Activated effector memory CD4-positive, alpha-beta T cell treated with anti-CD3 and anti-CD28 coated beads, Interleukin-2, amount 50 U/mL, for 16 hours (primary cell): Measurements from ENCODE around the gene EEF1AKMT3.

Experiments used
- DNase-seq: peaks from one replicate; pipeline ENCODE4 v3.0.0-alpha.2; 2020

Gene EEF1AKMT3

DNA sequence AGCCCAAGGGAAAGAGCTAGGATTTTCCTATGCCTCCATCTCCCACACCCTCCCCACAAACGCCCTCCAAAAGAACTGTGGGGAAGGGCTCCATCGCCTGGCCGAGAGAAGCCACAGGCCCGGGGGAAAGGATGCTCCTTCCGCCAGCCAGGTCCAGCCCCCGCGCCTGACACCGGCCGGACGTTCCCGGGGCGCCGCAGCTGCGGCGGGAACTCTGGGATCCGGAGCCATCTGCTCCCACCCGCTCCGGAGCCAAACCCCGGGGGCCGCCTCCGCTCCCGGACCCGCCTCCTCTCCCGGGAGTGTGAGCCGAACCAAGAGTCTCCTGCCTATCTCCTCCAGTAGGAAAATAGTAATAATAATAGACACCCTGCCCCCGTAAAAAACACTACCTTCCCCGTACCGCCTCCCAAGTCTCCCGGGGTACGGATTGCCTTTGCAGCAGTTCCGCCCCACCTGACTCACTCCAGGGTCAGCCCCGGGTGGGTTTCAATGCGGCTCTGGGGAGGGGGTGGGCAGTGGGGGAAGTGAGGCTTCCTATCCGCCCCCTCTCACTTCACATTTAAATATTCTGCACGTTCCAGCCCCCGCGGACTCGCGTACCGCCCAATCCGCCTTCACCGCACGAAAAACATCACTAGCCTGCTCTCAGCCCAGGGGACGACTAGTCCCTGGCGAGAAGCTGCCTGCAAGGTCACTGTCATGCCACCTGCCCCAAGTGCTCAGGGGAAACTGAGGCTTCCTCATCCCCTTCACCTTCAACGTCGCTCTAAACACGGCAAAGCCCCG lies 36.3 kb upstream of the EEF1AKMT3 start:
- DNase-seq, result no peak

DNA sequence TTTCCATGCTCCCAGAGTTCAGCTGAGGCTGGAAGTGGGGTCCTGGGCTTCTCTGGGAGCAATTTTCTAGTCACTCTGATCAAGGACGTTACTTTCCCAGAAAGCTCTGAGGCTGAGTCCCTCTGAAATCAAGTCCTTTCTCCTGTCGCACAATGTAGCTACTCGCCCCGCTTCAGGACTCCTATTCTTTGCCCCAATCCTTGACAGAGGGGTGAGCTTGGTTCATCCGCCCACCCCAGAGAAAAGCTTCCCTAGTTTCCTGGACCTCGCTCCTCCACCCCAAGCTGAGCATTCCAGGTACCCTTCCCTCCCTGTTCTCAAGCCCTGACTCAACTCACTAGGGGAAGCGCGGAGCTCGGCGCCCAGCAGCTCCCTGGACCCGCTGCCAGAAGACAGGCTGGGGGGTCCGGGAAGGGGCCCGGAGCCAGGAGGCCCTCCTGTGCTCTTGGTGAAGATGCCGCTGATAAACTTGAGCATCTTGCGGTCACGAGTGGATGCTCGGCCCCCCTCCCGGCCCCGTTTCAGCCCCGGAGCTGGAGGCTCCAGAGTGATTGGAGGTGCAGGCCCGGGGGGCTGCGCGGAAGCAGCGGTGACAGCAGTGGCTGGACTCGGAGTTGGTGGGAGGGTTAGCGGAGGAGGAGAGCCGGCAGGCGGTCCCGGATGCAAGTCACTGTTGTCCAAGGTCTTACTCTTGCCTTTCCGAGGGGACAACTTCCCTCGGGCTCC lies 35.5 kb upstream of the EEF1AKMT3 start:
- no peak for DNase-seq

DNA sequence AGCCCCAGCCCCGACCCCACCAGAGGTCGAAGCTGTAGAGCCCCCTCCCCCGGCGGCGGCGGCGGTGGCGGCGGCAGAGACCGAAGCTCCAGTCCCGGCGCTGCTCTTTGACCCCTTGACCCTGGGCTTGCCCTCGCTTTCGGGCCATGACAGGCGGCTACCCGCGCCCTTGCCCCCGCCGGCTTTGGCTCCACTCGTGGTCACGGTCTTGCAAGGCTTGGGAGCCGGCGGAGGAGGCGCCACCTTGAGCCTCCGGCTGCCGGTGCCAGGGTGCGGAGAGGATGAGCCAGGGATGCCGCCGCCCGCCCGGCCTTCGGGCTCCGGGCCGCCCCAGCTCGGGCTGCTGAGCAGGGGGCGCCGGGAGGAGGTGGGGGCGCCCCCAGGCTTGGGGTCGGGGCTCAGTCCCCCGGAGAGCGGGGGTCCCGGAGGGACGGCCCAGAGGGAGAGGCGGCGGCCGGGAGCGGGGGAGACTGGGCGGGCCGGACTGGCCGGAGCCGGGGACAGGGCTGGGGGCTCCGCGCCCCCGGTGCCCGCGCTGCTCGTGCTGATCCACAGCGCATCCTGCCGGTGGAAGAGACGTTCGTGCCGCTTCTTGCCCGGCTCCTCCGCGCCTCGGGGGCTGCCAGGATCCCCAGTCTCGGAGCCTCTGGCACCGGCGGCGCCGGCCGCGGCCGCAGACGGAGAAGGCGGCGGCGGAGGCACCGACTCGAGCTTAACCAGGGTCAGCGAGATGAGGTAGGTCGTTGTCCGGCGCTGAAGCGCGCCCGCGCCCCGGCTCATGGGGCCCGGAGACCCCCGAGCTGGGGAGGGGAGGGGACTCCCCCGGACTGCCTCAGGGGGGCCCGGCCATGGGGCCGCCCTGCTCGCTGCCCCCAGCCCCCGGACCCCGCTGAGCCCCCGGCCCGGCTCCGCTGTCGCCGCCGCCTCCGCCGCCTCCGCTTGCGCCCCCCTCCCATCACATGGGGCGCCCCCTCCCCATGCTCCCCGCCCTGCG lies 34.6 kb upstream of the EEF1AKMT3 start:
- DNase-seq, result no peak

GRCh38 chr12:57738661-57739237 lies 33.7 kb upstream of the EEF1AKMT3 start, which contains the start of gene AGAP2:
Gene AGAP2 (minus strand): TSS chr12:57738742. CDS start chr12:57738246, 496 bp downstream.
- DNase-seq, result no peak

DNA sequence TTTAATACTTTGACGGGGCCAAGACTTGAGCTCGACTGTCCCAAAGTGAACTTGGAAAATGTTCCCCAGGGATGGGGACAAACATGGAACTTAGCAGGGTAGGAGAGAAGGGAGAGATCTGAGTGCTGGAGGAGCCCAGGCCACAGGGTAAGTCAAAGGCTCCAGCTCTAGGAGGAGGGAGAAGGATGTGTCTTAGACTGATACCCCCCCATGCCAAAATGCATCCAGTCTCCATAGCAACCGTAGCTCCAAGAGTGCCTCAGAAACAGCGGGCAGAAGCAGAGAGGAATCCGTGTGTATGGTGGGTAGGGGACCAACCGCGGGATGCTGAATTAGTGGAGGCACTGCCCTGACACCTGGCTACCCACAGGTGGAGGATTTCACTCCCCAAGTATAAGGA lies 33.0 kb upstream of the EEF1AKMT3 start:
- DNase-seq, result no peak

- DNase-seq, result no peak
Measured at GRCh38 chr12:57739914-57740538, 32.4 kb upstream of the EEF1AKMT3 start.

- peak; percentile 92 for DNase-seq
Measured at GRCh38 chr12:57740656-57741412, 31.6 kb upstream of the EEF1AKMT3 start.

- DNase-seq, result no peak
Measured at GRCh38 chr12:57741413-57741789, 31.0 kb upstream of the EEF1AKMT3 start.

DNA sequence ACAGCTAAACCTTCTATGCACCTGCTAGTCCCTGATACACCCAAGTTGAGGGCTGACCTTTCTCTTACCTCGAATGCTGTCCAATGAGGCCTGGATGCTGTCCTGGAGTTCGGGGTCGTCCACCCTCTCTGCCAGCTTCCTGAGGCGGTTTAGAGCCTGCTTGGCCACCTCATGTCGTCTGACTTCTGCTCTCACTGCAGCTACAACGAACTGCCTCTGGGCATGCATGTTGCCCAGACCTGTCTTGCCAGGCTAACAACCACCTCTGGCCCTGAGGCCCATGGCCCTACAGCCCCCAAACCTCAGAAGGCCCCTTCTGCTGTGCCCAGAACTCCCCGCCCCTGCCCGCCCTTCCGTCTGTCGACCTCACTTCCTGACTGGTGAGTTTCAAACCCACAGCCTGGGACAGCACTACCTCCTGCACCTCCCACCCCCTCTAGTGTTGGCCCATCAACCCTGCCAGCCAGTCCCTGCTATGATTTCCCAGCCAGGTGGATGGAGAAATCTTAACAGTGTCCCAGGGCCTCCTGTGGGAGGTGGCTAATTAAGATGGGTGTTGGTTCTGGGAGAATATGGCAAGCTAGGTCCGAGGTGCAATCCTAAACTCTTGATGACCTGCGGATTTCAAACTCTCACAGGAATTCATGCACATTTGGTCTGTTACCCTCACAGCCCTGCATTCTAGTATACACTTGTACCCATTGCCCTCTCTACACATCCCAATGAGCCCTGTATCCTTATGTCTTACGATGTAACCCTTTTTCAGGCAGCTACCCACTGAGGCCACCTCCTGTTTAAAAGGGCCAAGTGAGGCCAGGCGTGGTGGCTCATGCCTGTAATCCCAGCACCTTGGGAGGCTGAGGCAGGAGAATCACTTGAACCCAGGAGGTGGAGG lies 30.3 kb upstream of the EEF1AKMT3 start:
- DNase-seq, result peak; percentile 91

DNA sequence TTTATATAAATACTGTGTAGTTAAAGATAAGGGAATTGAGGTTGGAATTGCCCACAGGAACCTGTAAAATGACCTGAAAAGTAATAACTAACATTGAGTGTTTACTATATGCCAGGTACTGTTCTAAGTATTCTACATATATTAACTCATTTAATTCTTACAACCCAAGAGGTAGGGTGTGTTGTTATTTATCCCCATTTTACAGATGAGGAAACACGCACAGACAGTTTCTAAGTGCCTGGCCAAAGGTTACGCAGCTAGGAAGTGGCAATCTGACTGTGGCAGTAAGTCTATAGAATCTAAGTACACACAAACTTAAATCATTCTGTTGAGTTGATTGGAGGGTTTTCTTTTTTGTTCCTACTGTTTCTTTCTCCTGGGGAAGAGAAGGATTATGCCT lies 28.6 kb upstream of the EEF1AKMT3 start:
- DNase-seq, result no peak

DNA sequence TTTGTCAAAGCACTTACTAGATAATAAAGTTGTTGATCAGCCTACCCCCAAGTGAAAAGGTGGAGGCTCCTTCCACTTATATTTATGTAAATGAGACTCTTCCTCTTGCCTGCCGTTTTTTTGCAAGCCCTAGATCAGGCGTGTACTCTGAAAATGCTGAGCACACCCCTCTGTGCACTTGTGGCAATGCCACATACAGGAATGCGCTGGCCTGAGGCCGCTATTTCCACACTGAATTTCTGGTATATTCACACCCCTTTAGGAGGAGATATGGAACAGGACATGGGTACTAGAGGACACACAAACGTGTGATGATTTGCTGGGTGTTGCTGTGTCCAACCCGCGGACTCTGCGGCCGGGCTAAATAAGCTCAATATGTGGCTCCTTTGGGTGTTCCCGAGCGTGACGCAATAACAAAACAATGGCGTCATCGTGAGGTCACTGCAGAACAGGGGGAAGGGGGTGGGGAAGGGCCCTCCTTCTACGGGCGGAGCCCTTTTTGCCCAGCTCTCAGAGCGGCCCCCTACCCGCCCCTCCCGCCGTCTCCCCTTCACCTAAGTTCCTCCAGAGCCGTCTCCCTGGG lies 28.1 kb upstream of the EEF1AKMT3 start:
- DNase-seq, result peak; percentile 88

DNA sequence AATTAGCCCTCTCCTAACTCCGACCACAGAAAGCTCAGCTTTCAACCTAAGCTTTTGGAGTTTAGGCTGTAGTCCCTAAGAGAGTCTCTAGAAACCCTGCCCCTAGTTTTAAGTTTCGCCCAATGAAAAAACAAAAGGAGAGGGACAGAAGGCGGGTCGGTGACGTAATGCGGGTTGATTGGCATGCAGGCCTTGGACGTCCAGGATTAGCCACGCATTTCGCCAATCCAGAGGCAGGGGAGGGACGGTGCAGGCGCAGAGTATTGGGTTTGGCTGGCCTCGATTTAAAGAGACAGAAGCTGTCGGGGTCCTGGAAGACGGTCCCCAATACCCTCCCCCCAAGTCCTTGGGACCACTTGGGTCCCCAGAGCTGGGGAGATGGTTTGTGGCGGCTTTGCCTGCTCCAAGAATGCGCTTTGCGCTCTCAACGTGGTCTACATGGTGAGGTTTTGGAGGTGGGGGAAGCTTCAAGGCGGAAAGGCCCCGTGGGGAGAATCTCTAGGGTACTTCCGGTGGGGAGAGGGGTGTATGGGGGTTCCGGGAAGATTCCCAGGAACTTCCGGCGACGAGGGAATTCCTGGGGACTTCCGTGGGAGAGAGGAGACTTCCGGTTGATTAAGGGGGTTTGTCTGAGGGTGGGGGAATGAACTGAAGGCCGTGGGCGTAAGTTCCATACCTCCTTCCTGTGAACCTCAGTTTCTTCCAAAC lies 27.5 kb upstream of the EEF1AKMT3 start, which contains the start of gene TSPAN31:
Gene TSPAN31 (plus strand): TSS at position 263 of the 708 bp plus-strand sequence. CDS start 116 bp downstream, at position 379.
- peak; percentile 98 for DNase-seq

DNA sequence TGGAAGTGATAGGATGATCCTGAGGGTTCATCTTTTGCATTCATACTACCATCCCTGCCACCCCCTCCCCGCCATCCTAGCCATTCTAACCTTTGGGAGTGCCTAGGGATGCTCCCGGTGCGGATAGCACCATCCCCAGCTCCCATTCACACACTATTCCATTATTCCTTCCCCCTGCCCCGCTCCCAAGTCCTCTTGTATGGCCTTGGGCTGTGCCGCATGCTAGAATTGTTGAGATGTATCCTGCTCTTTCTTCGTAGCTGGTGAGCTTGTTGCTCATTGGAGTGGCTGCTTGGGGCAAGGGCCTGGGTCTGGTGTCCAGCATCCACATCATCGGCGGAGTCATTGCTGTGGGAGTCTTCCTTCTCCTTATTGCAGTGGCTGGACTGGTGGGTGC lies 26.9 kb upstream of the EEF1AKMT3 start:
- DNase-seq, result no peak

DNA sequence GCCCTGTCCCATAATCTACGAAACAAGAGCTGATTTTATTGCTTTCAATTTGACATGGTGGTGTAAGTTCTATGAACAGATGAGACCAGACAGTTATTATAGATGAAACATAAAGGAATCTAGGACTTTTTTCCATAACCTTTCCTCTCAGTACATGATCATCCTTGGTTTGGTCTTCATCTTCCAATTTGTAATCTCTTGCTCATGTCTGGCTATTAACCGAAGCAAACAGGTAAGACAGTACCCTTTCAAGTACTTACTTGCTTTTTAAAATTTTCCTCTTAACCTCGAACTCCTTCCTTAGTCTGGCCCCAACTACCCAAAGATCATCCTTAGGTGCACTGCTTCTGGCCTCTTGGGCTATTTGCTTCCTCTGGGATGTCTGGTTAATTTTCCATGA lies 26.4 kb upstream of the EEF1AKMT3 start:
- no peak for DNase-seq

- no peak for DNase-seq
Measured at GRCh38 chr12:57749061-57749460, 23.4 kb upstream of the EEF1AKMT3 start.

DNA sequence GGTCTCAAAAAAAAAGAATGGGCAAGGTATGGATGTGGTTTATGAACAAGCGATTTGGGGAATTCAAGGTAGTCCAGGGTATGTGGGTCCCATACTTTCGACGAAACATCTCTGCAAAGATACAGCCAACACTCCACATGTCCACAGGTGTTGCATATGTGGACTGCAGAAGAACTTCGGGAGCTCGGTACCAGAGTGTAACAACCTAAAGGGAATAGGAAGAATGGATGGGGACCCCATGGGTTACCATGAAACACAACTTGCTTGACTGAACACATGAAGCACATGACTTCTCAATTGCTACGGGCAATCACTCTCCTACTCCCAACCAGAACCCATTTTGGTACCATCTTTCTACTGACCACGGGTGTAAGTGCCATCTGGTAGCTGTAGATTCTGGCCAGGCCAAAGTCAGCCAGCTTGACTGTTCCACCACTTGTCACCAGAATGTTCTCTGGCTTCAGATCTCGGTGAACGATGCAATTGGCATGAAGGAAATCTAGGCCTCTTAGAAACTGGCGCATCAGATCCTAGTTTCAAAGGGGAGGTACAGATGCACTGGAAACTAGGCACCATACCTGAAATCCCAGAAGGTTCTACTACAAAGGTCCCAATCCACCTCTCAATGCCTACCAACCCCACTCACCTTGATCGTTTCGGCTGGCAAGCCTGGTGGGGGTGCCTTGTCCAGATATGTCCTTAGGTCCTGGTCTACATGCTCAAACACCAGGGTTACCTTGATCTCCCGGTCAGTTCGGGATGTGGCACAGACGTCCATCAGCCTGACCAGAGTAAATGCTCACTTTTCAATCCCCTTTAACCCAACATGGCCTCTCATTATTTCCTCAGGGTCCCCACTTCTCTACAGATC lies 21.6 kb upstream of the EEF1AKMT3 start:
- no peak for DNase-seq

DNA sequence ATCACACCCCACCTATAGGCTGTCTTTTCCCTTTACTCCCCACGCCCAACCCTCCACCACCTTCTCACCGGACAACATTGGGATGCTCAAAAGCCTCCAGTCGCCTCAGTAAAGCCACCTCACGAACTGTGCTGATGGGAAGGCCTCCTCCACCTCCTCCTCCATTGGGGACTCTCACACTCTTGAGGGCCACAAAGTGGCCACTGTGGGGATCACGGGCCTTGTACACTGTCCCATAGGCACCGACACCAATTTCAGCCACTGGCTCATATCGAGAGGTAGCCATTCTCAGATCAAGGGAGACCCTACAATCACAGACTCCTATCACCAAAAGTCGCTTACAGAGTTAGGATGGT lies 21.0 kb upstream of the EEF1AKMT3 start:
- DNase-seq, result no peak
